ENCODE measurements around the gene SUPT4H1.

The SUPT4H1 gene

DNA sequence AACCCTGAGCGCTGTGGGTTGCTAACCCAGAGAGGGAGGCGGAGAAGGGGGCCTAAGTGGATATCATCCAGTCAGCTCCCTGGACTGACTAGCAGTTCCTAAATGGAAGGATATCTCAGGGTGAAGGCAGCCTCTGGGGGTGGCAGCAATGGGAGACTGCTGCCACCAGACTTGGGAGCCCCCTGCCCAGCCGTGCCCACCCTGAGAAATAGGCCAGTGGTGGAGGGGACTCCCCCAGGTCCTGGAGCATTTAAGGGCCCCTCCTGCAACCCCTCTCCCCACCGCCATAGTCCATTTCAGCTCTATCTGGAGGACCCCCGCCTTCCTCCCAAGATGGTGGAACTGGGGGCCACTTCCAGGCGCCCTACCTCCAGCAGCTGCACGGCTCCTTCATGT lies 31.8 kb downstream of the SUPT4H1 start:
- DNase-seq (ENCODE audit: extremely low read depth in 1 of 2, low read depth in 1 of 2), result no peak

DNA sequence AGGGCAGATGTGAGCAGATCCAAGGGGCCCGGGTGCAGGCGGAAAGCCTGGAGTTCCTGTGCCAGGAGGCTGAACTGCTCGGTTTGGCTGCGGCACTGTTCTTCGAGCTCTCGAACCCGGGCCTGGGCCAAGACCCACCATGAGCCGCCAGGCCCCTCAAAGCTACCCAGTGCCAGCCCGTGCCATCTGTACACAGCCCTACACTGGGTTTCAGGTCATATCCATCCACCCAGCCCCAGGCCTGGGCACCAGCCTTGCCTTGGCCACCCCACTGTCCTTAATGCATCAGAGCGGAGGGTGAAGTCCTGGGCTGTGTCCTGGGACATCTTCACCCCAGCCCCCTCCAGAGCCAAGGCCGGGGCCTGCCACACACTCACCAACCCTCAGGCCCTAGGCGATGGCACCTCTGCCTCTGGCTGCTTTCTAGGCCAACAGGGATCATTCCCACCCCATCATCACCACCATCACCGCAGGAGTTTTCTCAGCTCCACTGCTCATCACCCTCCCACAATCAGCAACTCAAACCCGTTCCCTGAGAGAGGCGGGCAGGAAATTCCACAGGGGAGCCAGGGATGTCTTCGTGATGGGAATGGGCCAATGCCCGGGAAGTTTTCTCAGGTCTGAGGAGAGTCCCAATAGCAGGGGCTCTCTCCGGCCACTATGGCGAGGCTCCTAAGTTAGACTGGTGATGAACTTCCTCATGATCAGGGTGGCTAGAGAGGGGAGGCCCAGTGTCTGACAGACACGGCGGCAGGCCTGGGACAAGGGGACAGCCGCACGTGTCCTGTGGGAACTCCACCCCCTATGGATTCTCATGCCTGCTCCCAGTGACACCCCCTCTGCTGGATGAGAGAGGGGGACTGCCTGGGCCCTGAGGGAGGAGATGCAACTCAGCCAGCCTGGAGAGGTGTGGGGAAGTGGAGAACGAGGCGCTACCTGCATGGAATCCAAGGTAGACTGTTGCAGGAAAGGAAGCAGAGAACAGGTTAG lies 32.5 kb downstream of the SUPT4H1 start:
- DNase-seq (ENCODE audit: extremely low read depth in 1 of 2, low read depth in 1 of 2), result no peak

DNA sequence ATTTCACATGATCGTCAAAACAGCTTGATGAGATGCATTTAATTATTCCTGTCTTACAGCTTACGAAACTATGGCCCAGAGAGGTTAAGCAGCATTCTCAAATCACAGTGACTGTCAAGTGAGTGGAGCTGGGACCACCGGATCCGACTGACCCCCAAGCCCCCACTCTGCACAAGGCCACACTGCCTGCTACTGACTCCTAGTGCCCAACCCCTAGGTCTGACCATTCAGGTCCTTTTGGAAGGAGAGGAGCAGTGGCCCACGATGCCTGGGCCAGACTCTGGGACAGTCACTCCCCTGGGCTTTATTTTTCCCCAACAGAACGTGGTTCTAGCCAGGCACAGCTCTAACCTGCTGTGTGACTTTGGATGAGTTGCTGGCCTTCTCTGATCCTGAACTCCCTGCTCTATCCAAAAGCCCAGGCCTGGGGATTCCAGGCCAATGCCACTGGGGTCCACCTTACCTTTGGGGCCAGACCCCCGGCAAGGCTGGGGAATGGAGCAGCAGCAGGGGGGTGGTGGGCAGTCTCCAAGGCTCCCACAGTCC lies 33.3 kb downstream of the SUPT4H1 start:
- DNase-seq (ENCODE audit: extremely low read depth in 1 of 2, low read depth in 1 of 2), result no peak

DNA sequence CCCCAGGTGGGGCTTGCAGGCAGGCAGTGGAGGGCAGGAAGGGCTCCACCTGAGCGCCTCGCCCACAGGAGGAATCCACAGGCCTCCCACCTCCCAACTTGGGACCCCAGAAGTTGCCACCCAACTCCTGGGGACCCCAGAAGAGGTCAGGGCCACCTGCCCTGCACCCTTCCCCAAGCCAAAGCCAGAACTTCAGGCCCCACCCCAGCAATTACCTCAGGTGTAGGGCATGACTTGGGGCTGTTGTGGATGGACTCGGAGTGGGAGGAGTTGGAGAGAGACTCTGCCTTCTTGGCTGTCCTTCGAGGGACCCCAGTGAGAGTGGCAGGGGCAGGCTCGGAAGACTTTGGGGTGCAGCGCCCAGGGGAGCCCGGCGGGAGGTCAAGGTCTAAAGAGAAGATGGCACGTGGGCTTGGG lies 33.9 kb downstream of the SUPT4H1 start:
- DNase-seq (ENCODE audit: extremely low read depth in 1 of 2, low read depth in 1 of 2), result no peak

DNA sequence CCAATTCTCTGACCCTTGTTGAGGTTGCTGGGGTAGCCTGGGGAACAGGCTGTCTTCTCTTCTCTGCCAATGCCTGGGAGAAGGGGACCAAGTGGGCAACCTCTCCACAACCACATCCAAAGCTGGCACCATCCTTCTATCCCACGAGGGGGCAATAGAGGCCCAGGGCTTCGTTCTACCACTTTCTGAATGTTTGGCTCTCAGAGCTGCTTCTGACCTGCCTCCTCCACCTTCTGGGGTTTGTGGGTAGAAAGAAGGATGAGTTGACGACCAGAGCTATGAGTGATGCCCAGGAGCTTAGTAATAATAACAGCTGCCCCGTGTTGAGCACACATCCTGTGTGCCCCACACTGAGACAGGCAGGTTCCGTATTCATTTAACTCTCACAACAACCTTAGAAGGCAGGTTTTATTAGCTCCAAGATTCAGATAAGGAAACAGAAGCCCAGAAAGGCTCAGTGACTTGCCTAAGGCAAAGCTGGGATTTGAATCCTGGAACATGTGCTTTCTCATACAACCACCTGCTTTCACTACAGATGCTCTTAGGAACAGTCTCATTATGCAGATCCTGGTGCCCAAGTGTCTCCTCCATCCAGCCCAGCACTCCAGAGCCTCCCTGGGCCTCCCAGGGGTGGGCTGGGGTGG lies 34.5 kb downstream of the SUPT4H1 start:
- DNase-seq (ENCODE audit: extremely low read depth in 1 of 2, low read depth in 1 of 2), result no peak

DNA sequence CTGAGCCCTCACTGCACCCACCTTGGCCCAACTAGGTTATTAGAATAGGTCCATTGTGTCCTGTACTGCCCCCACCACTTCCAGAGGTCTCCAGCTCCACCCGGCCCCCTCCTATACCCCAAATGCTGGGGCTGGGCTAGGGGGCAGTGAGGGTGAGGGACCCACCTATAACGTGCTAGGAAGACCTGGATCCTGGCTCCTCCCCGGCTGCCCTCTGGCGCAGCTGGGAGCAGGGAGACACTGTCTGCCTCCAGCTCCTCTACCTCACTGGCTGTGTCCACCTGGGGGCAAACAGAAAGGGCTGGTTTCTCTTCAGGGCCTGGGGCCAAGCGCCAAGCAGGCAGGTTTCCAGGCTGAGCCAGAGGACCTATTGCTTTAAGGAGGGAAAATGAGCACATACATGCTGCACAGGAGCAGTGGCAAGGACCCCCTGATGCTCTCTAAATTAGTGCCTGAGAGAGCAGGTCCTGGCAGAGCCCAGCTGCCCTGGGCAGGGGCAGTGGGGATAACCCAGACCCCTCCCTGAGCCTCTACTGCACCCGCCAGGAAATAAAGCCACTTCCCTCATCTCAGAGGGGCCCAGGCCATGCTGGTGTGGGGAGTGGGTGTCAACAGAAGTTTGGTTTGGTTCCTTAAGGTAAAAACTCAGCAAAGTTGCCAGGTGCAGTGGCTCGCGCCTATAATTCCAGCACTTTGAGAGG lies 35.6 kb downstream of the SUPT4H1 start:
- no peak for DNase-seq (ENCODE audit: extremely low read depth in 1 of 2, low read depth in 1 of 2)

DNA sequence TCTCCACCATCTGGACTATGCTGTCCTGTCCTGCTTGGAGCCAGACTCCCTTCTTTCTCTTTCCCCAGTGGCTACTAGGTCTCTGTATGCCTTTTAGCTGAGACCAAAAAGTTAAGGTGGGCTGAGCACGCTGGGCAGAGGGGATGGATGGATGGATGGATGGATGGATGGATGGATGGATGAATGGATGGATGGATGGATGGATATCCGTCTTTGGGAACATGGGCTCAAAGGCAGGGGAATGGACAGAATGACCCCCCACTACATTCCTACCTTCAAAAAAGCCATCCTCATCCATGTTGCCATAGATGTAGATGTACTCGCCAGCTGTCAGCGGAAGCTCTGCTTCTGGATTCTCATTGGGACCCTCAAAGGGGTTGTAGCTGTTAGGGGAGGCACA lies 36.3 kb downstream of the SUPT4H1 start:
- no peak for DNase-seq (ENCODE audit: extremely low read depth in 1 of 2, low read depth in 1 of 2)

DNA sequence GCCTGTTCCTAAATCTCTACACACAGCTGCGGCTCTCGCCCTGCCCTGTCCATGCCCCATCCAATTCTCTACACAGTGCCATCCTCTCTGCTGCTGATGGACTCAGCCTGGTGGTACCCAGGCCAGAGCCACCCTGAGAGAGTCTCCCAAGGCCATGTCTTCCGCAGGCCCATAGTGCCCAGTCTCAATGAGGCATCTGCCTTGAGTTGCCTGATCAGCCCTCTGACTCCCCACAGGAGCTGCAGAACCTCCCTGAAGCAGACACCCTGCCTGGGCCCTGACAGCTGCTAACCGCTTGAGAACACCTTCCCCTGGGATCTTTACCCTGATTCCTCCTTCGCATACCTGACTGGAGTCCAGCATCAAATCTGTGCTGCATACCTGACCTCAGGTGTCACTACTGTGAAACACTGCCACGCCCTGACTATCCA lies 36.7 kb downstream of the SUPT4H1 start:
- DNase-seq (ENCODE audit: extremely low read depth in 1 of 2, low read depth in 1 of 2), result no peak

DNA sequence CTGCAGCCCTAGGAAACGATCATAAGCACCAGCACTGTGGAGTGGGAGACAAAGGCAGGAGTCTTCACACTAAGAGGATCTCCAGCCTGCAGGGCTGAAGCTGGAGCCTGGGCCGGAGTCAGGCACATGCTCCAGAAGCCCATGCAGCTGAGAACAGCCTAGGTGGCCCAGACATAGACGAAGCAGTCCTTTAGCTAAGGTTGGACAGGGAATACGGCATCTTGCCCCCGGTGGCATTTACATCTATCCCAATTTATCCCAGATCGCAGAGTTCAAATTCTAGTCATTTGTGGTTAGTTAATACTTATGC lies 37.3 kb downstream of the SUPT4H1 start:
- DNase-seq (ENCODE audit: extremely low read depth in 1 of 2, low read depth in 1 of 2), result no peak

DNA sequence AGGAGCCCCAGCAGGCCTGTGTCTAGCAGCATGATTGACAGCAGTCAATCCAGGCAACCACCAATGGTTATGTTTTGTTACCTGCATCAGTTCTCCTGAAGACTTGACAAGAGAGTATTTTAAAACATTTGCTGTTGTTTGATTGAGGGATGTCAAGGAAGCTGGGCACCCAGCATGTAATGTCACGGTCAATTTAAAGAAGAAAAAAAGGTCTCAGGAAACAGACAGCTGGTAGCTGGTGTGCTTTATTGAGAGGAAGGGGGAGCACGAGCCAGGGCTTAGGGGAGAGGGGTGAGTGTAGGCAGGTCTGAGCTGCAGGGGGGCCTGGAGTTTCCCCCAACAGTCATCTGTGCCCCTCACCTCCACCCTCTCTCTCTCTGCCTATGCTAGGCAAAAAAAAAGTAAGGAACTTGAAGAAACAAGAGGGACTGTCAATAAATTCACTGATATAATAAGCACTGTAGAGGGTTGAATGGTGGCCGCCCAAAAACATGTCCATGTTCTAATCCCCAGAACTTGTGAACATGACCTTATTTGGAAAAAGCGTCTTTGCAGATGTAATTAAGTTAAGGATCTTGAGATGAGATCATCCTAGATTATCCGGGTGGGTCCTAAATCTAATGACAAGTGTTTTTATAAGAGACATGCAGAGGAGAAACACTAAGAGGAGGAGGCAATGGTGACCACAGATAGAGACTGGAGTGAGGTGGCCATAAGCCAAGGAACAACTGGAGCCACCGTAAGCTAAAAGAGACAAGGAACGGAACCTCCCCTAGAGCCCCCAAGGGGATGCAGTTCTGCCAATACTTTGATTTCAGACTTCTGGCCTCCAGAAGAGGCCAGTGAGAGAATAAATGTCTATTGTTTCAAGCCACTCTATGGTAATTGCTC lies 37.9 kb downstream of the SUPT4H1 start:
- DNase-seq (ENCODE audit: extremely low read depth in 1 of 2, low read depth in 1 of 2), result no peak

DNA sequence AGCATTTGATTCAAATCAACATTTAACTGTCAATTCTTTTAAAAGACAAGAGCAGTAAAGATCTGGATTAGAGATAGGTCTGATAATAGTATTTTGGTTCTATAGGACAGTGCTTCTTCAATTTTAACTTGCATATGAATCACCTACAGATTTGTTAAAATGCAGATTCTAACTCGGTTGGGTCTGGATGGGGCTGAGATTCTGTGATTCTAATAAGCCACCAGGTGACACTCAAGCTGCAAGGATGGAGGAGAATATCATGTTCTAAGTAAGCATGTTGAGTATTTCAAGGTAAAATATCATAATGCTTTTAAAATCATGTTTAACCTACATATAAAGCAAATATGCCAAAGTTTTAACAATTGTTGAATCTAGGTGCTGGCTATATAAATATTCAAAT lies 39.2 kb downstream of the SUPT4H1 start:
- no peak for DNase-seq (ENCODE audit: extremely low read depth in 1 of 2, low read depth in 1 of 2)

DNA sequence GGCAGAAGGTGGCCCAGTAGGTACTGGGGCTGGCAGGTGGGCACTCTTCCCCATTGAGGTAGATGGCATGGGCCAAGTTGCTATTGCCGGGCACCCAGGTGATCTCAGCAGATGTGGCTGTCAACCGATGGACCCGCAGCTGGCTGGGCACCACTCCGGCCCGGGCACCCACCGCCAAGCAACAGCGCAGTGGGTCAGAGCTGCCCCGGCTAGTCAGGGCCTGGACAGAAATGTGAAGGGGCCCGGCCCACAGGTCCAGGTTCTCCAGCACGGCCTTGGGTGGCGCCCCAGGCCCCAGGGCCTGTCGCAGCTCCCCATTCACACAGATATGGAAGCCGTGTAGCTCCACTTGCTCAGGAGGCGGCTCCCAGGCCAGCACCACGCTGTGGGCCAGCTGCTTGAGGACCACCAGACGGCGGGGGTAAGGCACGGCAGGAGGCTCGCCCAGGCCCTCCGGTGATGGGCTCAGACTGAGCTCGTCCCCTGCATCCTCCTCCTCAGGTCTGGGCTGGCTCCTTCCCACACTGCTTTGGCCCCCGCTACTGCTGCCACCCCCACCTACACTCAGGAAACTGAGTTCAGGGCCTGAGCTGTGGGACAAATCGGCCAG lies 39.9 kb downstream of the SUPT4H1 start:
- no peak for DNase-seq (ENCODE audit: extremely low read depth in 1 of 2, low read depth in 1 of 2)

DNA sequence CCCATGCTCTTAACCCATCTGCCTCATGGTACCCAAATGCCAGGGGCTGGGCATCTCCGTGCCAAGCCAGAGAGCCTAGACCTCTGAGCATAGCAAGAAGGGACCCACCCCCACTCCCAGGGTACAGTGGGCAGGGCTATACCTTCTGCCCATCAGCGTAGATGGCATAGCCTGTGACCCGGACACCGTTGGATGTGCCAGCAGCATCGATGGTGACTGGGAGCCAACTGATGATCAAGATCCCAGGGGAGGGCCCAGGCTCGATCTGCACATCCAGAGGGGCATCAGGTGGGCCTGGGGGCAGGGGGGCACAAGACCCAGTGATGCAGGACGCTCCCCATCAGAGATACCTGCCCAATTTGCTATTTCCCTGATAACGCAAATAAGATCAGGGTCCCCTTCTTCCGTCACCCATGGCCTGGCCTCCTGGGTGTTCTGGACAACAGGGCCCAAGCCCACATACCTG lies 40.5 kb downstream of the SUPT4H1 start:
- DNase-seq (ENCODE audit: extremely low read depth in 1 of 2, low read depth in 1 of 2), result no peak

DNA sequence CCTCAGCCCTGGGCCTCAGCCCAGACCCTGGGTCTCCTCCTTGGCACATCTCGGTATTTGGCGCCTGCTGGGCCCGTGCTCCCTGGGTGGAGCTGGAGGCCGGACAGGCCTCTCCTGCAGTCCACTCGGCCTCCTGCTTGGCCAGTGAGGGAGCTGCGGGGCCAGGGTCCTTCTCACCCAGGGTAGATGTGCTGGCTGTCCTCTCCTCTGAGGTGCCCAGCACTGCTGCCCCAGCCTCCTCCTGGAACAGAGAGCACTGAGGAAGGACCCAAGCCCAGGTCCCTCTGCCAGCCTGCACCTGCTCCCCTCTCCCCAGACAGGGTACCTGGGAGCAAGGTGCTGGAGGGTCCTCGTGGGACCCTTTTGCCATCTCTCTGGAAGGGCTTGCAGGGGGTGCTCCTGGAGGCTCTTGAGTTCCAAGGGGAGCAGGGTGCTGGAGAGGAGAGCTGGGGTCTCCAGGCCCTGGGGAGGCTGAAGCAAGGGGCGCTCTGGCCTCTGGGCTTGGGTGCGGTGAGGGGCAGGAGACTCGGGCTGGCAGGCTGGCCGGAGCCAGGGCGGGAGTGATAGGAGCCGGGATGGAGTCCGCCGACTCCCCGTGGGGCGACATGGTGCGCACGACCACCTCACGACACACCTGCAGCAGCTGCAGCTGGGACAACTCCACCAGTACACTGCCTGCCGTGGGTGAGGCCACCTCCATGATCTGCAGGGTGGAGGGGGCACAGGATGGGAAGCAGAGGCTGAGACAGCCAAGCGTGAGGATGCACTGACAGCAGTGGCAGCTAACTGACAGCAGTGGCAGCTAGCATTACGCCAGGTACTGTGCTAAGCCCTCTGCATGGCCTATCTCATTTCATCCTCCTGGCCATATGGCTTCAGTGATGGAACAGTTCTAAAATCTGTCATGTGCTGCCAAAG lies 41.2 kb downstream of the SUPT4H1 start:
- DNase-seq (ENCODE audit: extremely low read depth in 1 of 2, low read depth in 1 of 2), result no peak

DNA sequence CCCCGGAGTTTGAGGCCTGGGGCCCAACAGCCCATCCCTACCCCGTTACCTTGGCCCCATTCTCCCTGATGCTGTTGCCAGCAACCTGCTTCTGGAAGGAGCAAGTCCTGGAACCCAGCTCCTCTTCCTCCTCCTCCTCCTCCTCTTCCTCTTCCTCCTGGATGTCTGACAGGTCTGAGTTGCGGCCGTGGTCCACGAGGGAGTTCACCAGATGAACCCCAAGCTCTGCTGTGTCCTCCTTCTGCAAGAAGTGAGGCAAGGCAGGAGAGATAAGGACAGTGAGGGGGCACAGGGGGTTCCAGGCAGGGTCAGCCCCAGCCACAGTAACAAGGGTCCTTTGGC lies 42.1 kb downstream of the SUPT4H1 start:
- DNase-seq (ENCODE audit: extremely low read depth in 1 of 2, low read depth in 1 of 2), result no peak

DNA sequence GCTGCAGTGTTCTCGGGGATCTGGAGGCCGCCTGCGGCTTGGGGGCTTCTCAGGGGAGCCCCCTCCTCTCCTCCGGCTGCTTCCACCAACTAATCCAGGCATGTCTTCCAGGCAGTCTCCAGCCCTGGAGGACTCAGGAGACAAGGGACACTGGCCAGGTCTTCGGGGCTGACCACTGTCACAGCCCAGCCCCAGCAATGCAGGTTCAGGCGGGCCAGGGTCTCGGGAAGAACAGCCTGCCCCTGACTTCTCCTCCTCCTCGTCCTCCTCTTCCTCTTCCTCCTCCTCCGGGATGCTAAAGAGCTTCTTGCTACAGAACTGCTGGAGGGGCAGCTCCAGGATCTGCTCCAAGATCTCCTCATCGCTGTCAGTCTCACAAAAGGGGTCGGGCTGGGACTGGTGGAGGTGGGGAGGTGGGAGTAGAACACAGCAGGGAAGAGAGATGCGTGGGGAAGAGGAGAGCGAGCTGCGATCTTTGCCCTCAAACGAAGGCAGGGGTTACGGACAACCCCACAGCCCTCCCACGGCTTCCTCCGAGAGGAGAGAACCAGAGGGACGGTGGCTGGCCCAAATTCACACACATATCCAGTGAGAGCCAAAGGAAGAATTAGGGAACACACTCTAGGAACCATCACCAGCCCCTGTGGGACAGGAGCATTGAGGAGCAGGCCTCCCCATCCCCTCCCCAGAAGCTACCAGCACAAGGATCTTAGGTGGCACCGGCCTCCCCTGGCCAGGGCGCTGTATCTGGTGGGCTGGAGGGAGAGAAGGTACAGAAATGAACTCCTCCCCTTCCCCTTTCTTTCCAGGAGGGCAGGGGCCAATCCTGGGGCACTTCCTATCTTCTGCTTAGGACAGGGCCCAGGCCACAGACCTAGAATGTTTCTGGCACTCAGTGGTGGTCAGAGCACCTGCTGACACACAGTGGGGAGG lies 42.8 kb downstream of the SUPT4H1 start:
- DNase-seq (ENCODE audit: extremely low read depth in 1 of 2, low read depth in 1 of 2), result no peak

DNA sequence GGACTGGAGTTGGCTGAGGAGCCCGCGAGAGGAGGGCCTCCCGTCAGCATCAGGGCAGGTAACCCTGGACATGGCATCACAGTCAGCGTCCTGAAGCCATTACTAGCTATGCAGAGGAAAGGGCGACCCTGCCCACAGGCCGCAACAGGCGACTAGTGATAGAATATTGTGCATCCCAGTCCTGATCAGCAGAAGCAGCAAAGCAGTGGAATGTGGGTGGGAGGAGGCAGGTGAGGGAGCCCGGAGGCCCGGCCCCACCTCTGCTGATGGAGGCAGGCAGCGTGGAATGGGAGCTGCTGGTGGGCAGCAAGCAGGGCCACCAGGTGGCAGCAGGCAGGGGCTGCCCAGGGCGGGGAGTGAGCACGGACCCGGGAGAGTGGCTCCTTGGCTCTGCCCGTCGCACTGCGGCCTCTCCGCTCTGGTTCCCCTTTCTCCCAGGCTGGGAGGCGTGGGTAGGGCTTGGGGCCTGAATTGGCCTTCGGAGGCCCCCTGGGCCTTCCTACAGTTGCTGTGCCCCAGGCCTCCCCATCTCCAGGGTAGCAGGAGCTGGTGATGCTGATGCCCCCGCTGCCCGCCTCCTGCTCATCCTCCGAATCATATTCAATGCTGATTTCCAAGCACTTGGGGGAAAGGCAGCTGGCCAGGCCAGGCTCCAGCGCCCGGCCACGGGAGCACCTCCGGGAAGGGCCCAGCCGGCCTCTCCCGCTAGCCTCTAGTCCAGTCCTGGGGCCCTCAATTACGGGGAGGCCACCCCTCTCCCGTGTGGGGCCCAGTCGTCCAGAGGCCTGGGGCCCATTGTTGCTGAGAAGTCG lies 43.6 kb downstream of the SUPT4H1 start:
- DNase-seq (ENCODE audit: extremely low read depth in 1 of 2, low read depth in 1 of 2), result no peak

Measured in activated CD8-positive, alpha-beta memory T cell treated with anti-CD3 and anti-CD28 coated beads for 1 hour (primary cell).